Left ventricle myocardium inferior (tissue), 1 donor: ENCODE results near the gene NOS1AP. TPM values are rescaled to one million over a fixed set of nuclear protein-coding genes. Genes with fewer than 3 reads are reported as not detected.

Source experiments
- DNase-seq: peaks from one replicate; pipeline ENCODE4 v3.0.0-alpha.2; 2020
- H3K27ac ChIP-seq: fragments of 200-600 bp; replicated peaks from 2 replicates; pipeline ENCODE4 v1.8.0; 2021
- H3K27me3 ChIP-seq: fragments of 200-600 bp; 2 replicates; pipeline ENCODE4 v1.8.0; 2021; ENCODE audit warnings: low read depth
- H3K36me3 ChIP-seq: fragments of 200-600 bp; 2 replicates; pipeline ENCODE4 v1.8.0; 2021
- H3K4me1 ChIP-seq: fragments of 200-600 bp; 2 replicates; pipeline ENCODE4 v1.8.0; 2021
- H3K4me3 ChIP-seq: fragments of 200-600 bp; 2 replicates; pipeline ENCODE4 v1.8.0; 2021; ENCODE audit warnings: mild to moderate bottlenecking, moderate library complexity
- H3K9me3 ChIP-seq: fragments of 200-600 bp; replicated peaks from 2 replicates; pipeline ENCODE4 v1.8.0; 2021
- CTCF ChIP-seq: fragments of 200-600 bp; IDR thresholded peaks from 2 replicates; pipeline ENCODE4 v1.8.0; 2021; ENCODE audit warnings: antibody characterized with exemption, mild to moderate bottlenecking, borderline replicate concordance
- intact Hi-C: fragments of 100-400 bp; cut with micrococcal nuclease; formaldehyde crosslinking; loops from one replicate; pipeline ENCODE4 v1.11.0; 2022
- total RNA-seq: library from RNA; stranded (reverse); fragmentation: NEBNext Ultra II Directional; extraction: Animal tissue kit (Norgen Biotek cat#: 25700); gene quantifications from one replicate; pipeline ENCODE4 v1.2.1, GENCODE V29; 2021
- donor health status: DM: no; HTN: yes; CAD: no; lungs with severe emphysema.

Gene NOS1AP
- total RNA-seq, 1 donor from 2014 or later = 6.2 TPM

- Histone ChIP-seq H3K27me3 (no peaks in the 10 kb centered on the region), H3K36me3 (no peaks in the 10 kb centered on the region), H3K9me3 (no peaks in the 10 kb centered on the region), H3K4me1 (no peaks in the 10 kb centered on the region), H3K4me3 (no peak overlapping the region), H3K27ac (no peak overlapping the region)
- TF ChIP-seq CTCF = no peak
- intact Hi-C loops = no loop called here
- DNase-seq = no peak
Measured at GRCh38 chr1:162294015-162294414, 224.5 kb downstream of the NOS1AP start.

GRCh38 chr1:162297208-162297607 is 227.7 kb downstream of the NOS1AP start:
- no peak for TF ChIP-seq CTCF
- Histone ChIP-seq H3K4me1 (no peaks in the 10 kb centered on the region), H3K4me3 (no peak overlapping the region), H3K9me3 (peaks cover 7% of the 10 kb centered on the region), H3K27ac (no peak overlapping the region), H3K36me3 (no peaks in the 10 kb centered on the region), H3K27me3 (no peaks in the 10 kb centered on the region)
- no peak for DNase-seq
- intact Hi-C loops = no loop called here

GRCh38 chr1:162298266-162298665 is 228.8 kb downstream of the NOS1AP start:
- no peak for TF ChIP-seq CTCF

GRCh38 chr1:162299018-162299417 is 229.5 kb downstream of the NOS1AP start:
- DNase-seq = no peak
- peaks cover 7% of the 10 kb centered on the region for H3K9me3 ChIP-seq
- no peaks in the 10 kb centered on the region for H3K4me1 ChIP-seq
- no peak overlapping the region for H3K4me3 ChIP-seq
- no peaks in the 10 kb centered on the region for H3K36me3 ChIP-seq
- H3K27me3 ChIP-seq = no peaks in the 10 kb centered on the region
- TF ChIP-seq CTCF = no peak
- H3K27ac ChIP-seq = no peak overlapping the region
- intact Hi-C loops = no loop called here

More at GRCh38 chr1:162298266-162298665, 228.8 kb downstream of the NOS1AP start:
- Histone ChIP-seq H3K27ac (no peak overlapping the region), H3K27me3 (no peaks in the 10 kb centered on the region), H3K9me3 (peaks cover 7% of the 10 kb centered on the region), H3K36me3 (no peaks in the 10 kb centered on the region), H3K4me3 (no peak overlapping the region), H3K4me1 (no peaks in the 10 kb centered on the region)
- intact Hi-C loops = no loop called here
- no peak for DNase-seq

GRCh38 chr1:162300057-162300917 is 230.8 kb downstream of the NOS1AP start:
- Histone ChIP-seq H3K9me3 (peaks cover 7% of the 10 kb centered on the region), H3K4me1 (no peaks in the 10 kb centered on the region), H3K36me3 (no peaks in the 10 kb centered on the region), H3K27me3 (no peaks in the 10 kb centered on the region), H3K27ac (no peak overlapping the region), H3K4me3 (no peak overlapping the region)
- no peak for TF ChIP-seq CTCF
- no peak for DNase-seq
- intact Hi-C loops = no loop called here
